Kidney (tissue), 2 donors: ENCODE data around the gene POLR3GL. TPM values are rescaled to one million over a fixed set of nuclear protein-coding genes. Genes with fewer than 3 reads are reported as not detected.

Experiments
- polyA plus RNA-seq: library from polyadenylated mRNA; stranded (reverse); fragments of 350-450 nt; fragmentation: Illumina TruSeq; extraction: RNeasy Lipid Tissue Mini Kit (QIAGEN cat#74804); gene quantifications from one replicate; pipeline ENCODE4 v1.2.3, GENCODE V29; 2014; ENCODE audit warnings: low read depth, low replicate concordance; ENCODE audit not compliant: insufficient read depth
- total RNA-seq: library from RNA; stranded (reverse); fragmentation: NEBNext Ultra II Directional; extraction: Animal tissue kit (Norgen Biotek cat#: 25700); gene quantifications from one replicate; pipeline ENCODE4 v1.2.1, GENCODE V29; 2021
- donor health status: DM: yes; HTN: yes; CAD: no.

The POLR3GL gene
- total and polyA plus RNA-seq, 2 donors from 2014 or later, result 19.0 to 45.6 TPM

Other genes with a start within 250 kb of the POLR3GL start
- gene CD160, start 245.2 kb upstream of the POLR3GL start, total RNA-seq, result 0.60 TPM
- gene CD160, start 245.2 kb upstream of the POLR3GL start, polyA plus RNA-seq, result not detected
- 18.0 TPM for gene RNF115, start 140.6 kb upstream of the POLR3GL start, total RNA-seq
- 12.3 TPM for gene RNF115, start 140.6 kb upstream of the POLR3GL start, polyA plus RNA-seq
- 30.0 TPM for gene POLR3C, start 140.5 kb upstream of the POLR3GL start, total RNA-seq
- 16.1 TPM for gene POLR3C, start 140.5 kb upstream of the POLR3GL start, polyA plus RNA-seq
- 3.8 TPM for gene NUDT17, start 119.1 kb upstream of the POLR3GL start, total RNA-seq
- 5.5 TPM for gene NUDT17, start 119.1 kb upstream of the POLR3GL start, polyA plus RNA-seq
- 36.9 TPM for gene PIAS3, start 105.6 kb upstream of the POLR3GL start, total RNA-seq
- 12.5 TPM for gene PIAS3, start 105.6 kb upstream of the POLR3GL start, polyA plus RNA-seq
- gene ANKRD35, start 78.8 kb upstream of the POLR3GL start, total RNA-seq, result 1.2 TPM
- gene ANKRD35, start 78.8 kb upstream of the POLR3GL start, polyA plus RNA-seq, result 0.71 TPM
- gene ITGA10, start 54.6 kb upstream of the POLR3GL start, total RNA-seq, result 11.0 TPM
- gene ITGA10, start 54.6 kb upstream of the POLR3GL start, polyA plus RNA-seq, result 0.54 TPM
- gene PEX11B, start 46.0 kb upstream of the POLR3GL start, total RNA-seq, result 35.7 TPM
- 50.5 TPM for gene PEX11B, start 46.0 kb upstream of the POLR3GL start, polyA plus RNA-seq
- gene RBM8A, start 37.2 kb upstream of the POLR3GL start, total RNA-seq, result 131 TPM
- 105 TPM for gene RBM8A, start 37.2 kb upstream of the POLR3GL start, polyA plus RNA-seq
- gene LIX1L, start 6.7 kb upstream of the POLR3GL start, total RNA-seq, result 27.8 TPM
- gene LIX1L, start 6.7 kb upstream of the POLR3GL start, polyA plus RNA-seq, result 10.0 TPM
- 0.76 TPM for gene ANKRD34A, start 115 bp upstream of the POLR3GL start, total RNA-seq
- gene ANKRD34A, start 115 bp upstream of the POLR3GL start, polyA plus RNA-seq, result 0.37 TPM
- gene TXNIP, start 31.9 kb downstream of the POLR3GL start, total RNA-seq, result 1,197 TPM
- gene TXNIP, start 31.9 kb downstream of the POLR3GL start, polyA plus RNA-seq, result 356 TPM
- gene HJV, start 57.0 kb downstream of the POLR3GL start, total RNA-seq, result not detected
- 1.3 TPM for gene HJV, start 57.0 kb downstream of the POLR3GL start, polyA plus RNA-seq
- gene NBPF10, start 180.1 kb downstream of the POLR3GL start, total RNA-seq, result 3.8 TPM
- 0.22 TPM for gene NBPF10, start 180.1 kb downstream of the POLR3GL start, polyA plus RNA-seq